NCI-H69 (cell line): ENCODE measurements around the gene CYP27A1.

ENCODE experiments used
- DNase-seq: peaks from one replicate; lab custom pipeline; 2025; lab: John Stamatoyannopoulos, UW

The CYP27A1 gene

DNA sequence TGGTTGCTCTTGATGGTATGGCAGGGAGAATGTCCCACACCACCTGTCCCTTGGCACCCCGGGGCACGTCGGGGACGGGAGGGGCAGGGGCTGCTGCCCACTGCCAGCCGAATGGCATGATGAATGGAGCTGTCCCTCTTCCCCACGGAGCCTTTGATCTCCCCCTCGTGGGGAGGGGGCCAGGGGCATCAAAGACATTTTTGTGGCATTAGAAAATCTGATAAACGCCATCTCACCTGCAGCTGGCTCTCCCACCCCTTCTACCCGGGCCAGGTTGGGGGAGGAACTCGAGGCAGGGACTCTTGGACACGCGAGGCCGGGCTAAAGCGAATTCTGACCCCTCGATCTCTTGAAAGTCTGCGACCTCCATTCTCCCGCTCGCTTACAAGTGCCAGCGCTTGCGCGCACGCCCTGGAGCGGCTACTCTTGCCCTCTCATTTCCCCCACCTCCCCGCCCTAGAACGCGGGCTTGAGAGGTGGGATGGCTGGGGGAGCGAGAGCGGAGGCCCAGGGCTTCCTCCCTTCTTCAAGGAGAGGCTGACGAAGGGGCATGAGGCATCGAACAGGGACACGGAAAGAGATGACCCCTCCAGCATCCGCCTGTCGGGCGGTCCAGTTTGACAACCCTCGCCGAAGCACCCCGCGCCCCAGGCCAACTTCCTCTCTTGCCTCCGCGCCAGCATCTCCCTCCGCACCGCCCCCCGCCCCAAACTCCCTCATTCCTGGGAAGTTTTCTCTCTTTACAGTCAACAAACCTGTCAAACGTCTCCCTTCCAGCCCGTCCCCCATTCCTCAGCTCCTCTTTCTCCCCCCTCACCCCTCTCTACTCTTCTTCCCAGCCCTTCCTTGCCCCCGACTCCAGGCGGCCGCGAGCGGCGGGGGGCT is 77.0 kb downstream of the CYP27A1 start:
- no peak for DNase-seq

DNA sequence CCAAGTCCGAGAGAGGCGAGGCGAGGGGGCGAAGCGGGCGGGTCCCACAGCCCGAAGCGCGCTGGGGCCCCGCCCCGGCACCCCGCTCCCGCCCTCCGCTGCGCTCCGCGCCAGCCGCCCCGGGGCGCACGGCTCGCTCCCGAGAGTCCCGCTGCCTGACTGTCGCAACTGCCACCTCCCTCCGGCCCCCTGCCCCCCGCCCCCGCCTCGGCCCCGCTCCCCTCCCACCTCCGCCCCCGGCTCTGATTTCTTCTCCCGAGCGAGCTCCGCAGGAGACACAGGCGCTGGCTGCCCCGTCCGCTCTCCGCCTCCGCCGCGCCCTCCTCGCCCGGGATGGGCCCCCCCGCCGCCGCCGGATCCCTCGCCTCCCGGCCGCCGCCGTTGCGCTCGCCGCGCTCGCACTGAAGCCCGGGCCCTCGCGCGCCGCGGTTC is 77.6 kb downstream of the CYP27A1 start, which contains the start of gene WNT6:
Gene WNT6, plus strand, starts transcription at position 250 of the 432 bp plus-strand sequence. CDS start 233 bp downstream, outside the sequence.
- peak; percentile 36 for DNase-seq

DNA sequence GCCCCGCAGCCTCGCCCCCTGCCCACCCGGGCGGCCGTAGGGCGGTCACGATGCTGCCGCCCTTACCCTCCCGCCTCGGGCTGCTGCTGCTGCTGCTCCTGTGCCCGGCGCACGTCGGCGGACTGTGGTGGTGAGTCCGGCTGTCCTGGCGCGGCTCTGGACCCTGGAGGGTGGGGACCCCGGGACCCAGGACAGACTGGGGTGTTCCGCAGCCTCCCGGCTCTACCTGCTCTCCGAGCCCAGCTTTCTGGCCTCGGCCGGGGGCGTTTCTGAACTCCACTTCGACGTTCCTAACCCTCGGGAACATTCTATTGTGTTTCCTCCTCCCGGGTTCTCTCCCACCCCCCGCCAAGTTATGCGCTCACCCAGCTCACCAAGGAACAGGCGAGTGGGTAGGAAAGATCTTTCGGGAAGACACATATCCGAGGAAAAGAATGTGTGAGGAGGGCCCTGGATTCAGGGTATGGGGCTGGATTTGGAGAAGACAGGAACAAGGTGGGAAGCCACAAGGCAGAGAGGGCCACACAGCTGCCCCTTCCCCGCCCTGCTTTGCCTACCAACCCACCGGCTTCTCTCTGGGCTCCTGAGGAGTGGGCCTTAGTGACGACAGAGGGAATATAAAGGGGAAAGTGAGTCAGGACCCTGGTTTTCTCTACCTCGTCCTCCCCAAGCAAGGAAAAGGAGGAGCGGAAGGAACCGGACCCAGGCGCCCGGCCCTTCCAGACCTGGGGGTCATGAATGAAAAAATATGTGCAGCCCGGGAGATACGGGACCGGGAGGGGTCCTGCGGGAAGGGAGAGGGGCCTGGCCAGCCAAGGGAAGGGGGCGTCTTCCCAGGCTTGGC is 78.3 kb downstream of the CYP27A1 start:
- no peak for DNase-seq

DNA sequence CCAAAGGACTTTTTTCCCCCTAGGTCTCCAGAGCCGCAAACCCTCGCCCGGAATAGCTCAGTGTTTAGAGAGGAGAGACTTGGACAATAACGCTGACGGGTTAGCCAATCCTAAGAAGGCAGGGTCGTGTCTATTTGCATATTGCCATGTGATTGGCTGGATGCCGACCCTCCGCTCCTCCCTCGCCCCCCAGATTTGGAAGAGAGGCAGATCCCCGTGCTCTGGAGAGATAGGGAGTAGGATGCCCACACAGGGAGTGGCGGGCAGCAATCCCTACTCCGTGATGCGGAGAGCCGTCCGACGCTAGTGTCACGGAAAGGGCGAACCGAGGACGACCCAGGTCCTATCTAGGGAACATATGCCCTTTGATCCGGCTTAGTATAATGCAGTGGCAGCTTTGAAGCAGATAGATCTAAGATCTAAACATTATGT is 79.0 kb downstream of the CYP27A1 start:
- peak; percentile 92 for DNase-seq

DNA sequence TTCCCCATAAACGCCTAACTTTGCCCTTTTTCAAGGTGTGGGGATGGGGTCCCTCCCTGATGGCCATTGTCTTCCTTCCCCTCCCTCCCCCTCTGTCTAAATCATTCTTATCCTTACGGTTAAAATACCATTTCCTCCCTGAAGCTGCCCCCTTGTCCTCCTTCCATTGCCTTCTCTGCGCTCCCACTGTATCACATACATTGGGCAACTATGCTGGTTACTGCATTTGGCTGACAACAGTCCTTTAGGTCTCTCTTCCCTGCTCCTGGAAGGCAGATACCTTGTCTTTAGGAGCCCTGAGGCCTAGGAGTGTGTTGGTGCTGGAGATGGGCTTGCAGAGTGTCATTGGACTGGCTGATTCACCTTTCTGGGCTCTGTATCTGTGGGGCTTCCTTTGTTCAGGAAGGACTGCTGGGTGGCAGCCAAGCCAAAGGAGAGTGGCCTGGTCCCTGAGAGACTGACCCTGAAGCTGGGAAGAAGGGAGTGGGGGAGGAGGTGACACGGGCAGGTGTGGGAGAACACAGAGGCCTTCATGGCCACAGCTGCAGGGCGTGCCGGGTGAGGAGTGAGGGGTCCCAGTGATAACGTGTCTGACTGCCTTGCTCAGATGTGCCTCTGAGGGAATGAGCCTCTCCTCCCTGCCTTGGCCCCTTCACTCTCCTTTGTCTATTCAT is 79.8 kb downstream of the CYP27A1 start:
- no peak for DNase-seq

DNA sequence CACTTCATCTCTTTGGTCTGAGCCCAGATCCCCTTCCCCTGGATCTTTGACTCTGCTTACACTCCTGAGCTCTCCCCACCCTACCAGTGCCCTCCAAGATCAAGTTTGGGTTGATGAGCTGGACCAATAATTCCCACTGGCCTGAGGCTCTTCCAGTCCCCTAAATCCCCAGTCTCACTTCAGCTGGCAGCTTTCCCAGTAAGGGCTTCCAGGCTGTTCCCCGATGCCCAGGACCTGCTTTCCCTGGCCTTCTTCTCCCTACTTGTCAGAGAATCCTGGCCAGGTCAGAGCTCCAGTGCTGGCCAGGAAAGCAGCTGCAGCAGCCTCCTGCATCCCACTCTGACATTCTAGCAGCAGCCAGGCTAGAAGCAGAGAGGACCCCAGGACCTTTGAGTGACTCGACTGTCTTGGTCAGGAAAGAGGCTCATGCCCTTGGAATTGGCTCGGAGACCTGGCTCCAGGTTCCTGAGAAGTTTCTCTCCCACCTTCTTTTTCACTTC is 81.1 kb downstream of the CYP27A1 start:
- DNase-seq = no peak
